ENCODE measurements around the gene SLC17A8. TPM values are rescaled to one million over a fixed set of nuclear protein-coding genes. Genes with fewer than 3 reads are reported as not detected.

The SLC17A8 gene
- total RNA-seq, 1 experiment from 2014 or later: not detected

DNA sequence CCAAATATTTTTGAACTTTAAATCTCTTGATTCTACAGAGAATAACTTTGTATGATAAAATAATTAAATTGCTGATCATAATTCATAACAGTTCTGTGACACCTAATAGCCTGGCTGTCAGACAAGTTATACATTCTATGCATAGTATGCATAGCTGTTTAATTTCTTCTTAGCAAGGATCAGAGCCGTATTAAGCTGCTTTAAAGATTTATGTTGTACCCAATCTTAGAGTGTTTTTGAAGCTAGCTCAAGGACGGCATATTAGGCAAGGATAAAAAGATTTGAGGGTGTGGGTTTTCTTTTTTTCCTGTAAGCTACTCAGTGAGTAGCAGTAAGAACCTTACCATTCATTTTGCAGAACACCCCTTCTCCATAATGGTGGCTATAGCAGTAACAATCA, 45.9 kb downstream of the SLC17A8 start:
- no peak for TF ChIP-seq CTCF (conservative IDR thresholded peaks at IDR 0.05)
- Histone ChIP-seq H3K4me2 (ENCODE audit: insufficient read depth, insufficient read length, low read length) (no peak overlapping the region), H3K56ac (ENCODE audit: insufficient read length, low read depth, low read length) (no peak overlapping the region), H3K27ac (ENCODE audit: insufficient read length, low read depth, low read length) (no peak overlapping the region), H2BK5ac (ENCODE audit: insufficient read length, low read length) (no peak overlapping the region), H3T11ph (ENCODE audit: low read length) (no peak overlapping the region), H3K23me2 (ENCODE audit: insufficient read length, low read depth, low read length, poor library complexity, severe bottlenecking) (no peaks in the 10 kb centered on the region), H3K23ac (ENCODE audit: insufficient read length, low read depth, low read length) (no peak overlapping the region), H4K91ac (ENCODE audit: insufficient read length, low read depth, low read length) (no peak overlapping the region), H2BK20ac (ENCODE audit: low read depth, low read length, poor library complexity, severe bottlenecking) (no peak overlapping the region), H3K79me1 (ENCODE audit: insufficient read depth, low read depth, low read length, poor library complexity, severe bottlenecking) (no peaks in the 10 kb centered on the region), H2AK5ac (ENCODE audit: insufficient read length, low read length) (no peak overlapping the region), H3K4me1 (ENCODE audit: insufficient read depth, low read length) (peaks cover 3% of the 10 kb centered on the region; the same call in 1 of the 2 replicates), H2BK15ac (ENCODE audit: low read depth, low read length) (no peak overlapping the region), H2BK120ac (ENCODE audit: low read depth, low read length, poor library complexity, severe bottlenecking) (no peak overlapping the region), H3K4ac (ENCODE audit: low read depth, low read length) (no peak overlapping the region), H2BK12ac (ENCODE audit: insufficient read length, low read depth, low read length) (no peak overlapping the region), H4K8ac (replicated peaks; ENCODE audit: insufficient read length, low read depth, low read length) (no peak overlapping the region), H3K9me3 (ENCODE audit: control insufficient read depth, low read depth, low read length) (no peaks in the 10 kb centered on the region), H3K9ac (ENCODE audit: extremely low read depth, insufficient read length, low read length) (no peak overlapping the region), H4K20me1 (ENCODE audit: control insufficient read depth, insufficient read depth, insufficient read length) (no peaks in the 10 kb centered on the region), H2AFZ (ENCODE audit: low read length) (no peak overlapping the region), H3K18ac (ENCODE audit: insufficient read length, low read depth, low read length) (no peak overlapping the region), H4K5ac (ENCODE audit: insufficient read length, low read depth, low read length) (no peak overlapping the region), H3K14ac (ENCODE audit: insufficient read depth, low read length) (no peak overlapping the region), H3K27me3 (ENCODE audit: insufficient read depth, low read length) (no peaks in the 10 kb centered on the region), H3K79me2 (ENCODE audit: insufficient read depth, low read length) (no peaks in the 10 kb centered on the region)
- Mint-ChIP-seq H3K27me3 (ENCODE audit: low read depth) (no peaks in the 10 kb centered on the region; the same call in 1 of the 2 replicates), H3K27ac (no peak overlapping the region; a peak in 1 of 7 replicates), H3K4me3 (no peak overlapping the region), H3K4me1 (peaks cover 19 to 22% of the 10 kb centered on the region in 2 experiments), H3K9me3 (peaks cover 3 to 5% of the 10 kb centered on the region in 2 experiments; a peak in 3 of 5 replicates), H3K36me3 (ENCODE audit: insufficient read depth in 1 of 3, low read depth in 3 of 3) (no peaks in the 10 kb centered on the region; a peak in 2 of 7 replicates)
- no CpG with 5 or more reads among the region's 2 CpGs for WGBS (ENCODE audit: extremely low coverage, insufficient read length, low lambda C conversion rate)
- DNase-seq: no peak
